Upper lobe of right lung (tissue), 1 donor: Measurements from ENCODE around the gene UBE2D2. TPM values are rescaled to one million over a fixed set of nuclear protein-coding genes. Genes with fewer than 3 reads are reported as not detected.

Source experiments
- ATAC-seq: fragments of 200-7000 bp; cut with Tn5 transposase; one replicate; pipeline ENCODE4 v1.9.1; 2020; ENCODE audit warnings: mild to moderate bottlenecking, moderate library complexity
- DNase-seq: peaks from one replicate; pipeline ENCODE4 v3.0.0-alpha.2; 2020
- H3K27ac ChIP-seq: fragments of 200-600 bp; one replicate; pipeline ENCODE4 v1.8.0; 2022
- H3K27me3 ChIP-seq: fragments of 200-600 bp; one replicate; pipeline ENCODE4 v1.8.0; 2022; ENCODE audit warnings: mild to moderate bottlenecking
- H3K36me3 ChIP-seq: fragments of 200-600 bp; one replicate; pipeline ENCODE4 v1.8.0; 2022
- H3K4me1 ChIP-seq: fragments of 200-600 bp; one replicate; pipeline ENCODE4 v1.8.0; 2022
- H3K4me3 ChIP-seq: fragments of 200-600 bp; one replicate; pipeline ENCODE4 v1.8.0; 2022; ENCODE audit warnings: mild to moderate bottlenecking
- H3K9me3 ChIP-seq: fragments of 200-600 bp; one replicate; pipeline ENCODE4 v1.8.0; 2022
- CTCF ChIP-seq: fragments of 200-600 bp; IDR thresholded peaks from one replicate; pipeline ENCODE4 v1.8.0; 2022; ENCODE audit warnings: antibody characterized with exemption
- intact Hi-C: fragments of 100-400 bp; cut with DNase I; formaldehyde crosslinking; loops from one replicate; pipeline ENCODE4 v1.11.0; 2022
- total RNA-seq: library from RNA; stranded (reverse); fragmentation: NEBNext Ultra II Directional; extraction: Animal tissue kit (Norgen Biotek cat#: 25700); gene quantifications from one replicate; pipeline ENCODE4 v1.2.1, GENCODE V29; 2021
- donor health status: DM: no; HTN: yes; CAD: no; lungs with severe emphysema.

The UBE2D2 gene
- total RNA-seq, 1 donor from 2014 or later = 95.9 TPM

- Histone ChIP-seq H3K27ac (no peak overlapping the region), H3K27me3 (no peaks in the 10 kb centered on the region), H3K4me3 (no peak overlapping the region), H3K36me3 (peaks cover 3% of the 10 kb centered on the region), H3K4me1 (peaks cover 51% of the 10 kb centered on the region), H3K9me3 (no peaks in the 10 kb centered on the region)
- ATAC-seq (peak; percentile 55), DNase-seq (no peak)
- TF ChIP-seq CTCF = no peak
- intact Hi-C loops = no loop called here
These were observed 10.8 kb downstream of the UBE2D2 start for GRCh38 chr5:139571966-139572365.

GRCh38 chr5:139574641-139575312 lies 13.6 kb downstream of the UBE2D2 start:
- intact Hi-C loops = no loop called here
- ATAC-seq = peak; percentile 81

DNA sequence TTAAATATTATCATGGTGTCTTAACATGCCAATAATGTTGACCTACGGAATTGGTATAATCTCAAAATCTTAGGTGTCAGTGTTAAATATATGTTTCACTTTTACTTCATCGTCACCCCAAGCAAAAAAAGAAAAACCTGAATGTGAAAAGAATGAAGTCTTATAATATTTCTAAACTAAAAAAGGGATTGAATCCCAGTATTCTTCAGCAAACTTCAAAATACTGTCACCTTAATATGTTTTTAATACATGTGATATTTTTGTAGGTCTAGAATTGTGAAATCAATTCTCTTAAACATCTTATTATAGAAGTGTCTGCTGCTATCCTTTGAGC lies 14.1 kb downstream of the UBE2D2 start:
- Histone ChIP-seq H3K4me1 (peaks cover 56% of the 10 kb centered on the region), H3K27me3 (no peaks in the 10 kb centered on the region), H3K4me3 (no peak overlapping the region), H3K36me3 (no peaks in the 10 kb centered on the region), H3K27ac (no peak overlapping the region), H3K9me3 (no peaks in the 10 kb centered on the region)
- no peak for TF ChIP-seq CTCF
- DNase-seq (no peak), ATAC-seq (no peak)
- intact Hi-C loops = no loop called here

More at GRCh38 chr5:139574641-139575312, 13.6 kb downstream of the UBE2D2 start:
- Histone ChIP-seq H3K36me3 (no peaks in the 10 kb centered on the region), H3K27me3 (no peaks in the 10 kb centered on the region), H3K4me3 (no peak overlapping the region), H3K4me1 (peaks cover 58% of the 10 kb centered on the region), H3K9me3 (no peaks in the 10 kb centered on the region), H3K27ac (no peak overlapping the region)
- peak; percentile 59 for TF ChIP-seq CTCF
- DNase-seq = no peak

DNA sequence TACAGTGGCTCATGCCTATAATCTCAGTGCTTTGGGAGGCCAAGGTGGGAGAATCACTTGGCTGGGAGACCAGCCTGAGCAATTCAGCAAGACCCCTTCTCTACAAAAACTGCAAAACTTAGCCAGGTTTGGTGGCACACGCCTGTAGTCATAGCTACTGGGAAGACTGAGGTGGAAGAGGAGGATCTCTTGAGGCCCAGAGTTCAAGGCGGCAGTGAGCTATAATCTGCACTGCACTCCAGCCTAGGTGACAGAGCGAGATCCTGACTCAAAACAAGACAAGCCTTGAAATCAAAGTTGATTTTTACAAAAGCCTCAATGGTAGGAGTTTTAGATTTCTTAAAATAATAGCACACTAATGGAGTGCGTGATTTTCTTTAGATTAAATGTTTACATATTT lies 14.6 kb downstream of the UBE2D2 start:
- no peak overlapping the region for H3K4me3 ChIP-seq
- no peak overlapping the region for H3K27ac ChIP-seq
- H3K4me1 ChIP-seq = peaks cover 55% of the 10 kb centered on the region
- H3K27me3 ChIP-seq = no peaks in the 10 kb centered on the region
- ATAC-seq = no peak
- H3K9me3 ChIP-seq = no peaks in the 10 kb centered on the region
- DNase-seq = no peak
- intact Hi-C loops = no loop called here
- no peak for TF ChIP-seq CTCF
- H3K36me3 ChIP-seq = no peaks in the 10 kb centered on the region

GRCh38 chr5:139577689-139578290 lies 16.7 kb downstream of the UBE2D2 start:
- intact Hi-C loops = no loop called here
- DNase-seq = no peak
- peaks cover 36% of the 10 kb centered on the region for H3K4me1 ChIP-seq
- no peaks in the 10 kb centered on the region for H3K27me3 ChIP-seq
- no peak overlapping the region for H3K4me3 ChIP-seq
- ATAC-seq = no peak
- no peak overlapping the region for H3K27ac ChIP-seq
- H3K9me3 ChIP-seq = no peaks in the 10 kb centered on the region
- H3K36me3 ChIP-seq = no peaks in the 10 kb centered on the region
- no peak for TF ChIP-seq CTCF
